ENCODE results near the gene CCL22.

Gene CCL22

GRCh38 chr16:57349212-57350031 lies 9.2 kb upstream of the CCL22 start:
- Histone ChIP-seq H3K36me3 (ENCODE audit: control insufficient read depth, low read depth, low read length) (no peaks in the 10 kb centered on the region), H3K27me3 (ENCODE audit: control insufficient read depth, insufficient read depth, low read length) (no peaks in the 10 kb centered on the region), H3K9ac (ENCODE audit: low read length) (no peak overlapping the region), H3K4me3 (ENCODE audit: low read length) (no peak overlapping the region), H3K4me1 (ENCODE audit: control insufficient read depth, low read depth, low read length) (no peaks in the 10 kb centered on the region), H3K27ac (ENCODE audit: low read length) (no peak overlapping the region), H3K9me3 (ENCODE audit: control insufficient read depth, low read depth, low read length) (no peaks in the 10 kb centered on the region)

GRCh38 chr16:57352636-57353047 lies 5.9 kb upstream of the CCL22 start:
- Histone ChIP-seq H3K27me3 (ENCODE audit: control insufficient read depth, insufficient read depth, low read length) (no peaks in the 10 kb centered on the region), H3K27ac (ENCODE audit: low read length) (no peak overlapping the region), H3K9me3 (ENCODE audit: control insufficient read depth, low read depth, low read length) (no peaks in the 10 kb centered on the region), H3K9ac (ENCODE audit: low read length) (no peak overlapping the region), H3K36me3 (ENCODE audit: control insufficient read depth, low read depth, low read length) (no peaks in the 10 kb centered on the region), H3K4me3 (ENCODE audit: low read length) (no peak overlapping the region), H3K4me1 (ENCODE audit: control insufficient read depth, low read depth, low read length) (no peaks in the 10 kb centered on the region)

- Histone ChIP-seq H3K9me3 (ENCODE audit: control insufficient read depth, low read depth, low read length) (no peaks in the 10 kb centered on the region), H3K36me3 (ENCODE audit: control insufficient read depth, low read depth, low read length) (no peaks in the 10 kb centered on the region), H3K9ac (ENCODE audit: low read length) (no peak overlapping the region), H3K4me3 (ENCODE audit: low read length) (no peak overlapping the region), H3K27me3 (ENCODE audit: control insufficient read depth, insufficient read depth, low read length) (no peaks in the 10 kb centered on the region), H3K4me1 (ENCODE audit: control insufficient read depth, low read depth, low read length) (no peaks in the 10 kb centered on the region), H3K27ac (ENCODE audit: low read length) (no peak overlapping the region)
Measured at GRCh38 chr16:57354311-57354710, 4.3 kb upstream of the CCL22 start.

- no peaks in the 10 kb centered on the region for H3K4me1 ChIP-seq (ENCODE audit: control insufficient read depth, low read depth, low read length)
- no peak overlapping the region for H3K4me3 ChIP-seq (ENCODE audit: low read length)
- no peak overlapping the region for H3K27ac ChIP-seq (ENCODE audit: low read length)
- no peaks in the 10 kb centered on the region for H3K36me3 ChIP-seq (ENCODE audit: control insufficient read depth, low read depth, low read length)
- H3K9ac ChIP-seq (ENCODE audit: low read length): no peak overlapping the region
- H3K27me3 ChIP-seq (ENCODE audit: control insufficient read depth, insufficient read depth, low read length): no peaks in the 10 kb centered on the region
- no peaks in the 10 kb centered on the region for H3K9me3 ChIP-seq (ENCODE audit: control insufficient read depth, low read depth, low read length)
Measured at GRCh38 chr16:57355898-57356414, 2.6 kb upstream of the CCL22 start.

GRCh38 chr16:57356547-57356946 lies 2.0 kb upstream of the CCL22 start:
- H3K9ac ChIP-seq (ENCODE audit: low read length): no peak overlapping the region
- no peaks in the 10 kb centered on the region for H3K36me3 ChIP-seq (ENCODE audit: control insufficient read depth, low read depth, low read length)
- H3K4me3 ChIP-seq (ENCODE audit: low read length): no peak overlapping the region
- H3K9me3 ChIP-seq (ENCODE audit: control insufficient read depth, low read depth, low read length): no peaks in the 10 kb centered on the region
- no peak overlapping the region for H3K27ac ChIP-seq (ENCODE audit: low read length)
- no peaks in the 10 kb centered on the region for H3K4me1 ChIP-seq (ENCODE audit: control insufficient read depth, low read depth, low read length)
- H3K27me3 ChIP-seq (ENCODE audit: control insufficient read depth, insufficient read depth, low read length): no peaks in the 10 kb centered on the region

GRCh38 chr16:57357330-57358085 lies 1.1 kb upstream of the CCL22 start:
- Histone ChIP-seq H3K27ac (ENCODE audit: low read length) (no peak overlapping the region), H3K9me3 (ENCODE audit: control insufficient read depth, low read depth, low read length) (no peaks in the 10 kb centered on the region), H3K4me1 (ENCODE audit: control insufficient read depth, low read depth, low read length) (no peaks in the 10 kb centered on the region), H3K27me3 (ENCODE audit: control insufficient read depth, insufficient read depth, low read length) (no peaks in the 10 kb centered on the region), H3K9ac (ENCODE audit: low read length) (no peak overlapping the region), H3K36me3 (ENCODE audit: control insufficient read depth, low read depth, low read length) (no peaks in the 10 kb centered on the region), H3K4me3 (ENCODE audit: low read length) (no peak overlapping the region)

GRCh38 chr16:57358086-57358420 lies 530 bp upstream of the CCL22 start:
- no peaks in the 10 kb centered on the region for H3K4me1 ChIP-seq (ENCODE audit: control insufficient read depth, low read depth, low read length)
- no peak overlapping the region for H3K9ac ChIP-seq (ENCODE audit: low read length)
- no peaks in the 10 kb centered on the region for H3K9me3 ChIP-seq (ENCODE audit: control insufficient read depth, low read depth, low read length)
- H3K4me3 ChIP-seq (ENCODE audit: low read length): no peak overlapping the region
- H3K36me3 ChIP-seq (ENCODE audit: control insufficient read depth, low read depth, low read length): no peaks in the 10 kb centered on the region
- H3K27me3 ChIP-seq (ENCODE audit: control insufficient read depth, insufficient read depth, low read length): no peaks in the 10 kb centered on the region
- no peak overlapping the region for H3K27ac ChIP-seq (ENCODE audit: low read length)

- Histone ChIP-seq H3K9ac (ENCODE audit: low read length) (no peak overlapping the region), H3K4me1 (ENCODE audit: control insufficient read depth, low read depth, low read length) (no peaks in the 10 kb centered on the region), H3K27me3 (ENCODE audit: control insufficient read depth, insufficient read depth, low read length) (no peaks in the 10 kb centered on the region), H3K27ac (ENCODE audit: low read length) (no peak overlapping the region), H3K36me3 (ENCODE audit: control insufficient read depth, low read depth, low read length) (no peaks in the 10 kb centered on the region), H3K9me3 (ENCODE audit: control insufficient read depth, low read depth, low read length) (no peaks in the 10 kb centered on the region), H3K4me3 (ENCODE audit: low read length) (no peak overlapping the region)
Measured at GRCh38 chr16:57360321-57360935, 1.8 kb downstream of the CCL22 start.

- no peaks in the 10 kb centered on the region for H3K36me3 ChIP-seq (ENCODE audit: control insufficient read depth, low read depth, low read length)
- no peak overlapping the region for H3K9ac ChIP-seq (ENCODE audit: low read length)
- H3K9me3 ChIP-seq (ENCODE audit: control insufficient read depth, low read depth, low read length): no peaks in the 10 kb centered on the region
- no peaks in the 10 kb centered on the region for H3K4me1 ChIP-seq (ENCODE audit: control insufficient read depth, low read depth, low read length)
- no peaks in the 10 kb centered on the region for H3K27me3 ChIP-seq (ENCODE audit: control insufficient read depth, insufficient read depth, low read length)
- H3K4me3 ChIP-seq (ENCODE audit: low read length): no peak overlapping the region
- no peak overlapping the region for H3K27ac ChIP-seq (ENCODE audit: low read length)
Measured at GRCh38 chr16:57361404-57361803, 2.8 kb downstream of the CCL22 start.

GRCh38 chr16:57364143-57364542 lies 5.6 kb downstream of the CCL22 start:
- no peaks in the 10 kb centered on the region for H3K27me3 ChIP-seq (ENCODE audit: control insufficient read depth, insufficient read depth, low read length)
- no peaks in the 10 kb centered on the region for H3K9me3 ChIP-seq (ENCODE audit: control insufficient read depth, low read depth, low read length)
- H3K4me1 ChIP-seq (ENCODE audit: control insufficient read depth, low read depth, low read length): no peaks in the 10 kb centered on the region
- no peak overlapping the region for H3K4me3 ChIP-seq (ENCODE audit: low read length)
- H3K9ac ChIP-seq (ENCODE audit: low read length): no peak overlapping the region
- H3K36me3 ChIP-seq (ENCODE audit: control insufficient read depth, low read depth, low read length): no peaks in the 10 kb centered on the region
- no peak overlapping the region for H3K27ac ChIP-seq (ENCODE audit: low read length)

- Histone ChIP-seq H3K27me3 (ENCODE audit: control insufficient read depth, insufficient read depth, low read length) (no peaks in the 10 kb centered on the region), H3K27ac (ENCODE audit: low read length) (no peak overlapping the region), H3K4me1 (ENCODE audit: control insufficient read depth, low read depth, low read length) (no peaks in the 10 kb centered on the region), H3K9ac (ENCODE audit: low read length) (no peak overlapping the region), H3K9me3 (ENCODE audit: control insufficient read depth, low read depth, low read length) (no peaks in the 10 kb centered on the region), H3K4me3 (ENCODE audit: low read length) (no peak overlapping the region), H3K36me3 (ENCODE audit: control insufficient read depth, low read depth, low read length) (no peaks in the 10 kb centered on the region)
Measured at GRCh38 chr16:57366544-57367040, 8.0 kb downstream of the CCL22 start.

Data from iPS-18a (cell line).